ENCODE measurements around the gene ACACA. TPM values are rescaled to one million over a fixed set of nuclear protein-coding genes. Genes with fewer than 3 reads are reported as not detected.

The ACACA gene
- total RNA-seq, 1 donor from 2014 or later = 42.4 TPM

DNA sequence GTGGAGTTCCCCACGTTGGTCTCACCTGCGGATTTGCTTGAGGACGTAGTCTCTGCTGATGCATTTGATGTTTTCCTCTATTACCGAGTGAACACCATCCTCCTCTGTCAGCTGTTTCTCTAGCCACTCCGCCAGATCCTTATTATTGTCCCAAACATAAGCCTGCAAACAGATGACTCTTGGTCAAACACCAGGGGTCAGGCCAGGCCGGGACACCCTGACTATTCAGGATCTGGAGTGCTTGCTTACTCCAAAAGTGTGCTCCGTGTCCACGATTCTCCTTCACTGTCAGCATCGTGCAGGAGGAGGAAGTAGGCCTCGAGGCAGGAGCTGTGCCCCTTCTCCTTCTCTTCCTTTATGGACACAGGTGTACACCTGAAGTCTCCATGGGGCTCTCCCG lies 317.7 kb downstream of the ACACA start:
- peaks cover 11% of the 10 kb centered on the region for H3K4me1 Mint-ChIP-seq
- H3K27me3 Mint-ChIP-seq = no peaks in the 10 kb centered on the region
- DNase-seq (no peak), ATAC-seq (ENCODE audit: low read depth) (no peak)
- H3K36me3 Mint-ChIP-seq (ENCODE audit: low read depth) = peaks cover 44% of the 10 kb centered on the region
- no peaks in the 10 kb centered on the region for H3K9me3 Mint-ChIP-seq
- H3K27ac Mint-ChIP-seq = no peak overlapping the region
- ChIA-PET CTCF (no interaction called here), POLR2A (no interaction called here)
- intact Hi-C loops (cut with micrococcal nuclease) = no loop called here
- H3K4me3 Mint-ChIP-seq = no peak overlapping the region
- TF ChIP-seq, protein P1, sequence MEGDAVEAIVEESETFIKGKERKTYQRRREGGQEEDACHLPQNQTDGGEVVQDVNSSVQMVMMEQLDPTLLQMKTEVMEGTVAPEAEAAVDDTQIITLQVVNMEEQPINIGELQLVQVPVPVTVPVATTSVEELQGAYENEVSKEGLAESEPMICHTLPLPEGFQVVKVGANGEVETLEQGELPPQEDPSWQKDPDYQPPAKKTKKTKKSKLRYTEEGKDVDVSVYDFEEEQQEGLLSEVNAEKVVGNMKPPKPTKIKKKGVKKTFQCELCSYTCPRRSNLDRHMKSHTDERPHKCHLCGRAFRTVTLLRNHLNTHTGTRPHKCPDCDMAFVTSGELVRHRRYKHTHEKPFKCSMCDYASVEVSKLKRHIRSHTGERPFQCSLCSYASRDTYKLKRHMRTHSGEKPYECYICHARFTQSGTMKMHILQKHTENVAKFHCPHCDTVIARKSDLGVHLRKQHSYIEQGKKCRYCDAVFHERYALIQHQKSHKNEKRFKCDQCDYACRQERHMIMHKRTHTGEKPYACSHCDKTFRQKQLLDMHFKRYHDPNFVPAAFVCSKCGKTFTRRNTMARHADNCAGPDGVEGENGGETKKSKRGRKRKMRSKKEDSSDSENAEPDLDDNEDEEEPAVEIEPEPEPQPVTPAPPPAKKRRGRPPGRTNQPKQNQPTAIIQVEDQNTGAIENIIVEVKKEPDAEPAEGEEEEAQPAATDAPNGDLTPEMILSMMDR (IDR thresholded peaks at IDR 0.05) = no peak

GRCh38 chr17:37088459-37088858 lies 318.2 kb downstream of the ACACA start:
- H3K36me3 Mint-ChIP-seq (ENCODE audit: low read depth) = peaks cover 43% of the 10 kb centered on the region
- no peak overlapping the region for H3K27ac Mint-ChIP-seq
- H3K4me1 Mint-ChIP-seq = peaks cover 11% of the 10 kb centered on the region
- no peaks in the 10 kb centered on the region for H3K27me3 Mint-ChIP-seq
- DNase-seq (no peak), ATAC-seq (ENCODE audit: low read depth) (no peak)
- ChIA-PET CTCF (no interaction called here), POLR2A (no interaction called here)
- H3K9me3 Mint-ChIP-seq = no peaks in the 10 kb centered on the region
- intact Hi-C loops (cut with micrococcal nuclease) = no loop called here
- TF ChIP-seq, protein P1 (IDR thresholded peaks at IDR 0.05) = no peak
- H3K4me3 Mint-ChIP-seq = no peak overlapping the region

- H3K9me3 Mint-ChIP-seq = no peaks in the 10 kb centered on the region
- no peaks in the 10 kb centered on the region for H3K27me3 Mint-ChIP-seq
- intact Hi-C loops (cut with micrococcal nuclease) = no loop called here
- no peak overlapping the region for H3K4me3 Mint-ChIP-seq
- ATAC-seq (ENCODE audit: low read depth) = no peak
- peaks cover 11% of the 10 kb centered on the region for H3K4me1 Mint-ChIP-seq
- no peak for DNase-seq
- no peak overlapping the region for H3K27ac Mint-ChIP-seq
- ChIA-PET CTCF (no interaction called here), POLR2A (no interaction called here)
- TF ChIP-seq, protein P1 (IDR thresholded peaks at IDR 0.05) = no peak
- H3K36me3 Mint-ChIP-seq (ENCODE audit: low read depth) = peaks cover 41% of the 10 kb centered on the region
These were observed 319.0 kb downstream of the ACACA start for GRCh38 chr17:37087683-37088082.

DNA sequence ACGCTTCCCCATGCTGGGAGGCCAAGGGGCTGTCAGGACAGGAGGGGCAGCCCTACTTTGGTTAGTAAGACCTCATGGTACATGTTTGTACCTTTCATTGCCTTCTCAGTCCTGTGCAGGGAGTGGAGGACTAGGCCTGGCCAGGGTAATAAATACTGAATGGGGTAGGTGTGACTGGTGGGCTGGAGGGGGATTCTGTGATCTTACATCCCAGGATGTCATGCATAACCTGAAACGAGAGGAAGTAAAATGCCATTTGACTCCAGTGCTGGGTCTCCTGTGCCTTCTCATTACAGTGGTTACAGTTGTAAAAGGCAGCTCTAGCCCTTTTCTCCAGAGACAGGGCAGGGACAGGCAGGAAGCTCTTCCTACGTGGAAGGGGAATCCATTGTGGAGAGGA lies 319.7 kb downstream of the ACACA start:
- no peak for ATAC-seq (ENCODE audit: low read depth)
- peaks cover 11% of the 10 kb centered on the region for H3K4me1 Mint-ChIP-seq
- H3K27ac Mint-ChIP-seq = no peak overlapping the region

DNA sequence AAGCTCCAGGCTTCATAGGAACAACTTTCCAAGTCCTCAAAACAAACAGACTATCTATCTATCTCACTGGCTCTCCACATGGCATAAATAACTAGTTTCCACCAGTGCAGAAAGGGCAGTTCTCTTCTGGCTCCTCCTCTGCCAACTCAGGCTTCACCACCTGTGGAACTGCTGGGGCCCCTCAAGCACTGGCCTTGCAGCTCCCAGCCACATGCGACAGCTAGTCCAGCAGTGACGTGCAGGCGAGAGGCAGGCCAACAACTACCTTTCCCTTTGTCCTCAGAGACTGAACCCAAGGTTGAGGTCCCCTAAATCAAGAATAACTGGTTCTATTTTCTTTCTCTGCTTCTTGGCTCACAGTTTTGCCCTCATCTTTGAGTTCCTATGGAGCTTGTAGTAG lies 320.3 kb downstream of the ACACA start:
- H3K36me3 Mint-ChIP-seq (ENCODE audit: low read depth) = peaks cover 35% of the 10 kb centered on the region
- no peak overlapping the region for H3K4me3 Mint-ChIP-seq
- no peak overlapping the region for H3K27ac Mint-ChIP-seq
- ATAC-seq (ENCODE audit: low read depth) (no peak), DNase-seq (no peak)
- H3K4me1 Mint-ChIP-seq = peaks cover 11% of the 10 kb centered on the region
- H3K9me3 Mint-ChIP-seq = no peaks in the 10 kb centered on the region
- POLR2A ChIA-PET = no interaction called here
- intact Hi-C loops (cut with micrococcal nuclease) = no loop called here
- TF ChIP-seq, protein P1 (IDR thresholded peaks at IDR 0.05) = no peak
- no peaks in the 10 kb centered on the region for H3K27me3 Mint-ChIP-seq
- CTCF ChIA-PET = no interaction called here

More for the DNA sequence above, 319.7 kb downstream of the ACACA start:
- intact Hi-C loops (cut with micrococcal nuclease) = no loop called here
- H3K36me3 Mint-ChIP-seq (ENCODE audit: low read depth) = peaks cover 35% of the 10 kb centered on the region
- TF ChIP-seq, protein P1 (IDR thresholded peaks at IDR 0.05) = no peak
- no peaks in the 10 kb centered on the region for H3K9me3 Mint-ChIP-seq
- H3K27me3 Mint-ChIP-seq = no peaks in the 10 kb centered on the region
- CTCF ChIA-PET = no interaction called here
- POLR2A ChIA-PET = no interaction called here
- H3K4me3 Mint-ChIP-seq = no peak overlapping the region
- DNase-seq = no peak
